Suprapubic skin (tissue), 4 donors: ENCODE measurements around the gene DDO.

ENCODE experiments used
- CTCF ChIP-seq, 2 donors: fragments of 200-600 bp in 1 of 2; fragments of 450-650 bp in 1 of 2; sonication (generic) in 1 of 2; IDR thresholded peaks; one replicate each; pipeline ENCODE4 v1.5.1; 2016 to 2019; ENCODE audit warnings: antibody characterized with exemption in 2 of 2, mild to moderate bottlenecking in 1 of 2, moderate library complexity in 1 of 2
- EP300 ChIP-seq: sonication (generic); formaldehyde crosslinking; IDR thresholded peaks from one replicate; pipeline ENCODE4 v1.6.1; 2017; ENCODE audit warnings: antibody characterized with exemption
- POLR2A ChIP-seq, 2 donors: fragments of 450-650 bp; IDR thresholded peaks; one replicate each; pipeline ENCODE4 v1.6.1; 2017; ENCODE audit warnings: antibody characterized with exemption in 2 of 2, mild to moderate bottlenecking in 2 of 2, moderate library complexity in 2 of 2
- POLR2AphosphoS5 ChIP-seq, 3 donors: sonication (generic); formaldehyde crosslinking; IDR thresholded peaks; one replicate each; pipeline ENCODE4 v1.6.1; 2017; ENCODE audit warnings: antibody characterized with exemption in 3 of 3

- TF ChIP-seq CTCF (IDR thresholded peaks at IDR 0.05) (no peak), POLR2A (IDR thresholded peaks at IDR 0.05) (no peak), POLR2AphosphoS5 (IDR thresholded peaks at IDR 0.05) (no peak), EP300 (no peak)
These were observed 61.2 kb downstream of the DDO start for GRCh38 chr6:110354153-110354552.
